ENCODE results near the gene HSD17B3.
"Not testable (repeated sequence)": the region's sequence is repeated elsewhere in the genome, so short reads cannot be mapped to it uniquely, and the experiment has no call there.

The HSD17B3 gene

GRCh38 chr9:96199006-96199405 is 103.0 kb downstream of the HSD17B3 start:
- no peak overlapping the region for H3K27ac ChIP-seq
- H3K4me3 ChIP-seq = no peak overlapping the region
- TF ChIP-seq CTCF (IDR thresholded peaks at IDR 0.05) = no peak
- no peak for DNase-seq (ENCODE audit: low spot score)

GRCh38 chr9:96195541-96195940 is 106.4 kb downstream of the HSD17B3 start:
- DNase-seq (ENCODE audit: low spot score) = no peak
- Histone ChIP-seq H3K4me3 (no peak overlapping the region), H3K27ac (no peak overlapping the region)
- TF ChIP-seq CTCF (IDR thresholded peaks at IDR 0.05) = no peak

DNA sequence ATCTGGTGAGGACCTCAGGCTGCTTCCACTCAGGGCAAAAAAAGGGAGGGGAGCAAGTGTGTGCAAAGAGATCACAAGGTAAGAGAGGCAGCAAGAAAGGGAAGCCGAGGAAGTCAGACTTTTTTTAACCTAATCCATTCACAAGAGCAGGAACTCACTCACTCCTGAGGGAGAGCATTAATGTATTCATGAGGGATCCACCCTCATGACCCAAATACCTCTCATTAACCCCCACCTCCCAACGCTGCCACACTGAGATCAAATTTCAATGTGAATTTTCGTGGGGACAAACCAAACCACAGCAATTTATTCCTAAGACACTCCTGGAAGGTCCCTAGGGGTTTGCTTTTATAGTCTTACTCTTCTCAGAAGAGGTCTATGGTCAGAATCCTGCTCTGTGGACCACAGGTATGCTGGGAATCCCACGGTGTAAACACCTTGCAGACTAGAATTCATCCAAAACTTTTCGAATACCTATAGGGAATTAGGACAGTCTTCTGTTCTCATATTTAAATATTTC is 108.7 kb downstream of the HSD17B3 start:
- DNase-seq (ENCODE audit: low spot score) = no peak
- no peak overlapping the region for H3K4me3 ChIP-seq
- H3K27ac ChIP-seq = no peak overlapping the region
- no peak for TF ChIP-seq CTCF (IDR thresholded peaks at IDR 0.05)

GRCh38 chr9:96192710-96193109 is 109.3 kb downstream of the HSD17B3 start:
- no peak overlapping the region for H3K27ac ChIP-seq
- TF ChIP-seq CTCF (IDR thresholded peaks at IDR 0.05) = no peak
- H3K4me3 ChIP-seq = no peak overlapping the region
- DNase-seq (ENCODE audit: low spot score) = no peak

DNA sequence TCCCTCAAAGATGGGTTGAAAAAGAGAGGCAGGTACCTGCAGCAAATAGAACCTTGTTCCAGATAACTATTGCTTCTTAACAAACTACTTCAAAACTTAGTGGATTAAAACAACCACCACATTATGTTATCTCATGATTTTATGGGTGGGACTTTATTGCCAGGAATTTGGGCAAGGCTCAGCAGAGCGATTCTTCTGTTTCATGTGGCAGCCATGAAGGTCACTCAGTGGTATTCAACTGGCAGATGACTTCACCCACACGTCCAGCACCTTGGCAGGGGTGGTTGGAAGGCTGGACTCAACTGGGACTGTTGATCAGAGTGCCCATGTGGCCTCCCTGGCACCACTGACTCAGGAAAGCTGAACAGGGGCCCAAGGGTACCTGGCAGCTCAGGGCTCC is 112.0 kb downstream of the HSD17B3 start:
- Histone ChIP-seq H3K27ac (no peak overlapping the region), H3K4me3 (no peak overlapping the region)
- DNase-seq (ENCODE audit: low spot score) = no peak
- TF ChIP-seq CTCF (IDR thresholded peaks at IDR 0.05) = no peak

GRCh38 chr9:96189581-96189980 is 112.4 kb downstream of the HSD17B3 start:
- H3K4me3 ChIP-seq; DNase-seq (ENCODE audit: low spot score); H3K27ac ChIP-seq: not testable (repeated sequence)

- Histone ChIP-seq H3K27ac (peak overlapping the region in 1 of 2 donors; percentile 12), H3K4me3 (no peak overlapping the region)
- no peak for DNase-seq (ENCODE audit: low spot score)
- no peak for TF ChIP-seq CTCF (IDR thresholded peaks at IDR 0.05)
These were observed 113.4 kb downstream of the HSD17B3 start for GRCh38 chr9:96188571-96188970.

DNA sequence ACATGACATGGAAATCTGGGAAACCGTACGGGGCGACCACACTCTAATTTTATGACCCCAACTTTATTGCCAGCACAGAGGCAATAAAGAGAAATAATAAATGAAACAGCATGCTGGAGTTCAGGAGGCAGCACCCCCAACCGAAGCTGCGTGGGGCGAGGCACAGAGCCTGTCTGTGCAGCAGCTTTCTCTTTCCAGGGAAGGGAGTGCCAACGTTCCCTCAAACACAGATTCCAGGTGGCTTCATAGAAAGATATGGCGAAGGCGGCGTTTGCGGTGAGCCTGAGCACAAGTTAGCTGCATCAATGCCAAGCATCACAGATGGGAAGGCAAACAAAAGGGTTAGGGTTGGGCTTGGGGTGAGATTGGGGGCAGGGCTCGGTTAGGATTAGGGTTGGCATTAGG is 114.8 kb downstream of the HSD17B3 start:
- TF ChIP-seq CTCF (IDR thresholded peaks at IDR 0.05) = no peak
- DNase-seq (ENCODE audit: low spot score) = no peak
- H3K27ac ChIP-seq = no peak overlapping the region
- H3K4me3 ChIP-seq = no peak overlapping the region
